Adrenal gland (tissue), 5 donors: ENCODE results near the gene LRRK2.

Source experiments
- POLR2A ChIP-seq, 2 donors: fragments of 450-650 bp; IDR thresholded peaks; one replicate each; pipeline ENCODE4 v1.6.1; 2017; ENCODE audit warnings: antibody characterized with exemption in 2 of 2, mild to moderate bottlenecking in 2 of 2, moderate library complexity in 1 of 2
- TF ChIP-seq, protein P1 (sequence below), 6 experiments: fragments of 450-650 bp in 4 of 6; fragments of 200-600 bp in 2 of 6; sonication (generic) in 1 of 6; IDR thresholded peaks; 1 replicate in 5 of 6; 2 replicates in 1 of 6; pipeline versions ENCODE4 v1.5.1 to v1.8.0; 2016 to 2021; ENCODE audit warnings: antibody characterized with exemption in 6 of 6, mild to moderate bottlenecking in 2 of 6, moderate library complexity in 1 of 6
- donor health status: DM: no; HTN: no; CAD: no.

DNA sequence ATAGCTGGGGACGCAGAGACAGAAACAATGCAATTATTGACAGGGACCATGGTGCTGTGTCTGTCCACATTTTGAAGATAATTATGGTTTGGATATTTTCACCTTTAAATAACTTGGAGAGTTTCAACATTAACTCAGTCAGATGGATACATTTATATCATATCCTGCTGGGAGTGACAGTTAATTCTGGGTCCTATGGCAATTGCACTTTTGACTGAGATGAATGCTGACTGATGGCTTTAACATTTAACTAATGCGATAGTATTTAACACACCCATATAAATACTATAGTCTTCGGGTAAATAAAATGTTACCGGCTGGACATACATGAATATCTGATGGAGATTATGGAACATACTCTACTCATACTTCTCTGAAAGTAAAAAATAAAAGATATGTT is 118.3 kb downstream of the LRRK2 start:
- no peak for TF ChIP-seq POLR2A (IDR thresholded peaks at IDR 0.05)
- TF ChIP-seq, protein P1, sequence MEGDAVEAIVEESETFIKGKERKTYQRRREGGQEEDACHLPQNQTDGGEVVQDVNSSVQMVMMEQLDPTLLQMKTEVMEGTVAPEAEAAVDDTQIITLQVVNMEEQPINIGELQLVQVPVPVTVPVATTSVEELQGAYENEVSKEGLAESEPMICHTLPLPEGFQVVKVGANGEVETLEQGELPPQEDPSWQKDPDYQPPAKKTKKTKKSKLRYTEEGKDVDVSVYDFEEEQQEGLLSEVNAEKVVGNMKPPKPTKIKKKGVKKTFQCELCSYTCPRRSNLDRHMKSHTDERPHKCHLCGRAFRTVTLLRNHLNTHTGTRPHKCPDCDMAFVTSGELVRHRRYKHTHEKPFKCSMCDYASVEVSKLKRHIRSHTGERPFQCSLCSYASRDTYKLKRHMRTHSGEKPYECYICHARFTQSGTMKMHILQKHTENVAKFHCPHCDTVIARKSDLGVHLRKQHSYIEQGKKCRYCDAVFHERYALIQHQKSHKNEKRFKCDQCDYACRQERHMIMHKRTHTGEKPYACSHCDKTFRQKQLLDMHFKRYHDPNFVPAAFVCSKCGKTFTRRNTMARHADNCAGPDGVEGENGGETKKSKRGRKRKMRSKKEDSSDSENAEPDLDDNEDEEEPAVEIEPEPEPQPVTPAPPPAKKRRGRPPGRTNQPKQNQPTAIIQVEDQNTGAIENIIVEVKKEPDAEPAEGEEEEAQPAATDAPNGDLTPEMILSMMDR (IDR thresholded peaks at IDR 0.05) = no peak
